ENCODE measurements around the gene GDPGP1.
A peak's percentile ranks its signal among the peaks of the same experiment; 100 is the strongest.

GRCh38 chr15:90286678-90287077, 52.7 kb downstream of the GDPGP1 start:
- TF ChIP-seq, protein P1, sequence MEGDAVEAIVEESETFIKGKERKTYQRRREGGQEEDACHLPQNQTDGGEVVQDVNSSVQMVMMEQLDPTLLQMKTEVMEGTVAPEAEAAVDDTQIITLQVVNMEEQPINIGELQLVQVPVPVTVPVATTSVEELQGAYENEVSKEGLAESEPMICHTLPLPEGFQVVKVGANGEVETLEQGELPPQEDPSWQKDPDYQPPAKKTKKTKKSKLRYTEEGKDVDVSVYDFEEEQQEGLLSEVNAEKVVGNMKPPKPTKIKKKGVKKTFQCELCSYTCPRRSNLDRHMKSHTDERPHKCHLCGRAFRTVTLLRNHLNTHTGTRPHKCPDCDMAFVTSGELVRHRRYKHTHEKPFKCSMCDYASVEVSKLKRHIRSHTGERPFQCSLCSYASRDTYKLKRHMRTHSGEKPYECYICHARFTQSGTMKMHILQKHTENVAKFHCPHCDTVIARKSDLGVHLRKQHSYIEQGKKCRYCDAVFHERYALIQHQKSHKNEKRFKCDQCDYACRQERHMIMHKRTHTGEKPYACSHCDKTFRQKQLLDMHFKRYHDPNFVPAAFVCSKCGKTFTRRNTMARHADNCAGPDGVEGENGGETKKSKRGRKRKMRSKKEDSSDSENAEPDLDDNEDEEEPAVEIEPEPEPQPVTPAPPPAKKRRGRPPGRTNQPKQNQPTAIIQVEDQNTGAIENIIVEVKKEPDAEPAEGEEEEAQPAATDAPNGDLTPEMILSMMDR (IDR thresholded peaks at IDR 0.05) = peak; percentile 78
- no peak for TF ChIP-seq EZH2 (IDR thresholded peaks at IDR 0.05; ENCODE audit: borderline replicate concordance, insufficient read depth, low read depth, low read length, poor library complexity, severe bottlenecking)
